Activated CD8-positive, alpha-beta memory T cell treated with anti-CD3 and anti-CD28 coated beads, Interleukin-2, amount 50 U/mL, for 24 hours (primary cell): Measurements from ENCODE around the gene TNNC1.

ENCODE experiments used
- DNase-seq: peaks from one replicate; pipeline ENCODE4 v3.0.0-alpha.2; 2020; ENCODE audit errors: extremely low read depth

The TNNC1 gene

DNA sequence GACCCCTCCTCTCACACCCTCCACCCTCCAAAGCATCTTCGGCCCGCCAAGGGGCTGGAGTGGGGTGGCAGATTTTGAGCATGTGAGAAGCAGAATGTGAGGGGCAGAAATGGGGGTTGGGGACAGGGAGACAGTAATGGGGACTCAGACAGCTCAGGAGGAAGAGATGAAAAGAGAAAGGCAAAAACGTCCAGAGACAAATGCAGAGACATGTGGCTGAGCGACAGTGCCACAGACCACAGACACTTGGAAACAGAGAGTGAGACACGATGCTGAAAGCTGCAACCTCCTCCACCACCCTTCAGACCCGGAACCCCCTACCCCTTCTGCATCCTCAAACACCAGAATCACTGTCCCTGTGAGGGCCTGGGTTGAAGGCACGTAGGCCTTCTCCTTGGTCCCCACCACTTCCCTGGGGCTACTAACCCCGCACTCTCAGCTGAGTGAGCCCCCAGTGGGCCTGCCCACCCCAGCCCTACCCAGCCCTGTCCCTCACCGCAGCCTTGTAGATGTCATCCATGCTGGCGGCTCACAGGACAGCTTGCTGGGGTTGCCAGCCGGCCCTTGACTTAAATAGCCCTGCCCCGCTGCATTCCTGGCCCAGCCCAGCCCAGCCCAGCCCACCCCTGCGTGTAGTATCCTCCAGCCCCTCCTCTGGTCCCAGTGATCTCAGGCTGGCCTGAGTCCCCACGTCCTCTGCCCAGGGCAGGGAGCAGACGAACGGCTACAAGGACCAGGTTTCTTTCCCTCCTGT lies at the start of gene TNNC1:
Gene TNNC1 (minus strand): TSS at position 546 of the 754 bp plus-strand sequence. CDS start 26 bp downstream, at position 520.
- no peak for DNase-seq

DNA sequence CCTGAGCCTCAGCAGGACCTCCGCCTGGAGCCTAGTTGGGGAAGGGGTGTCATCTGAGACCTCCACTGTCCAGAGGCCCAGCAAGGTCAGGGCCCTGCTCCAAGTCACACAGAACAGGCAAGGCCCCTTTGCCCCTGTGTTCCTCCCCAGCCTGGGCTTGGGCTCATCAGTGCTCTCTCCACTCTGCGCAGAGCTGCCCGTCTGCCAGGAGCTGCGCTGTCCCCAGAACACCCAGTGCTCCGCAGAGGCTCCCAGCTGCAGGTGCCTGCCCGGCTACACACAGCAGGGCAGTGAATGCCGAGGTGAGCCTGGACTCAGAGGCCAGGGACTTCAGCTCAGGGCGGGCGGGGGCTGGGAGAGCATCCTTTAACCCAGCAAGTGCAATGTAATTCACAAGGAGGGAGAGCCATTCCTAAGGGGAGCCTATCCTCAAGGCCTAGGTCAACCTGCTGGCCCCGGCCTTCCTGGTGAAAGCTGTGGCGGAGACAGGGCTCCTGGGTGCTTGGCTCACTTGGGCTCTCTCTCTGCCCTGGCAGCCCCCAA lies 49.0 kb upstream of the TNNC1 start:
- DNase-seq: no peak

DNA sequence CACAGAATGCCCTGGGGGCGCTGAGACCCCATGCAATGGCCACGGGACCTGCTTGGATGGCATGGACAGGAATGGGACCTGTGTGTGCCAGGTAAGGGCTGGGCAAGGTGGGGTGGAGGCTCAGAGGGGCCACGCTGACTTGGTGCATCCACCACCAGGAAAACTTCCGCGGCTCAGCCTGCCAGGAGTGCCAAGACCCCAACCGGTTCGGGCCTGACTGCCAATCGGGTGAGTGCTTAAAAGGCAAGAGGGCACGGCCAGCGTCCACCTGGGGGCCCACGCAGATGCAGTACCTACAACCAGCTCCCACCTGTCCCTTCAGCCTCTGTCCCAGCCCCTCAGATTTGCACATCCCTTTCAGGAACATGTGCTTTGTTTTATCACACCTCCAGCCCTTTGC lies 48.2 kb upstream of the TNNC1 start:
- no peak for DNase-seq

DNA sequence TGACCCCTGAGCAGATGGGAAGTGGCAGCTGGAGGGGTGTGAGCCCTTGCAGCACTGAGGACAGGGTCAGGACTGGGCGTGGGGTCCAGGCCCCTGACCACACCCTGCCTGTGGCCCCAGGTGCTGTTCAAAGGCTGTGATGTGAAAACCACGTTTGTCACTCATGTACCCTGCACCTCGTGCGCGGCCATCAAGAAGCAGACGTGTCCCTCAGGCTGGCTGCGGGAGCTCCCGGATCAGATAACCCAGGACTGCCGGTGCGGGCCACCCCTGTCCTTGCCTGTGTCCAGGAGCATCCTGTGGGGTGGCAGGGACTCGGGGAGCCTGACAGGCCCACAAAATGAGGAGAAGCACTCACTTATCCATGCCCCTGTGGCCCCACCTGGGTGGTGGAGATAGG lies 47.2 kb upstream of the TNNC1 start:
- DNase-seq: no peak

DNA sequence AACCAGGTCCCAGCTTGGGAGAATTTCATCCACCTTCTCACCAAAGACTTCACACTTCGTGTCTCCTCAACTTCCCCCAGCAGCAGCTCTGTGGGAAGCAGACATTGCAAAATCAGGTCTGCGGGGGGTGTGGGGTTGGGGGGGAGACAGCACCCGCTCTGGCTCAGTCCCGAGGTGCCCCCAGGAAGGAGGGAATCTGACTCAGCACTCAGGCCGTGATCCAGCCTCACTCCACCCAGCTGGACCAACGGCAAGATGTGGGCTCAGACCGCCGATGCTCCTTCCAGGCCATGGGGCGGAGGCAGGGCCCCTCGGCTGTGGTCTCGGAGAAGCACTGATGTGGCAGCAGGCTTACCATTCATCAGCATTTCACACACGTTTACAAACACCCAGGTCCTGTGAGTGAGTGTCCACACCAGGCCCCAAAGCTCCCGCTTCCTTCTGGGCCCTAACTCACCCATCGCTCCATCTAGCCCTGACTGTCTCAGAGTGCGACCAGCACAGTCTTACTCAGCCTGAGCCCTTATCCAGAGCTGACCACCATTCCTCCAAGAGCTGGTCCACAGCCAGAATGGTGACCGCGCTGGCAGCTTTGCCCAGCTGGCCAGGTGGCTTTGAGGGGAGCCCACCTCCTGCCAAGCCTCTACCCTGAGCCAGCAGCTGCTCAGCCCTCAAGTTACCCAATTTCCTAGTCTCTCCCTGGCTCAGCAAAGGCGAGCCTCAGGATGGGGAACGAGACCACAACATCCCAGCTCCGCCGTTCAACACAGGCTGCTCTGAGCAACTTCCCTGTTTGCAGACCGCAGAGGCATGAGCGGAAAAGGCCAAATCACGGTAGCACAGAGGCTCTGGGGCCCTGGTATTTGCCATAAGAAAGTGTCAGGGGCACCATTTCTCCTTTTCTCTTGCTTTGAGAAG lies 44.6 kb upstream of the TNNC1 start:
- DNase-seq: no peak

DNA sequence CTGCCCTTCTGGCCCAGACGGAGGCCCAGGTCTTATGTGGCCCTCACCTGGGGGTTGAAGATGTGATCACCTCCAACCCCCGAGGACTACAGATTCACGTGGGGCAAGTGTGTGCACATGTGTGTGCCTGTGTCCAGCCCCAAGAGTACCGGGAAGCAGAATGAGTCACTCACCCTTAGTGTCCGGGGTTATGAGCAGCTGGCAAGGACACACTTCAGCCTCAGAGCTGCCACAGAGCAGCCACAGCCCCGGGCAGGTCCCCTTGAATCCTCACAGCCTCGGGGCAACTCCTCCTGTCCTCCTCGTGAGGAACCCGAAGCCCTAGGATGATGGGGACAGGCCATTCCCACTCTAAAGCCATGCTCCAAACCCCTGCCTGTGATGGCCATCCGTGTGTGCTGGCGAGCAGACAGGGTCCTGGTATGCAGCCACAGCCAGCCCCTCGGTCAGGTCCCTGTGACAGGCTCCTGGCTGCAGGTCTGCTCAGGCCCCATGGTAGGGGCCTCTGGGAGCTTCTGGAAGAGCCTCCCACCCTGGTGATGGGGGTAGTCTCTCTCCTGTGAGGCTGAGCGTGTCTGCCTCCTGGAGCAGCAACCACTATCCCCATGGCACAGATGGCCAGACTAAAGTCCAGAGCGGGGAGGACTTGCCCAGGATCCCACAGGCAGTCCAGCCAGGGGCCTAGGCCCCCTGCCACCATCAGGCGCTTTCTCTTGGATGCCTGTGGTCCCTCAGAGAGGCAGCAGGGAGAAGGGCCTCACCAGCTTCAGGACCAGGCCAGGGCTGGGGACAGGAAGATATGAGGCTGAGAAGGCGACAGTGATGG lies 42.1 kb upstream of the TNNC1 start:
- DNase-seq: no peak

DNA sequence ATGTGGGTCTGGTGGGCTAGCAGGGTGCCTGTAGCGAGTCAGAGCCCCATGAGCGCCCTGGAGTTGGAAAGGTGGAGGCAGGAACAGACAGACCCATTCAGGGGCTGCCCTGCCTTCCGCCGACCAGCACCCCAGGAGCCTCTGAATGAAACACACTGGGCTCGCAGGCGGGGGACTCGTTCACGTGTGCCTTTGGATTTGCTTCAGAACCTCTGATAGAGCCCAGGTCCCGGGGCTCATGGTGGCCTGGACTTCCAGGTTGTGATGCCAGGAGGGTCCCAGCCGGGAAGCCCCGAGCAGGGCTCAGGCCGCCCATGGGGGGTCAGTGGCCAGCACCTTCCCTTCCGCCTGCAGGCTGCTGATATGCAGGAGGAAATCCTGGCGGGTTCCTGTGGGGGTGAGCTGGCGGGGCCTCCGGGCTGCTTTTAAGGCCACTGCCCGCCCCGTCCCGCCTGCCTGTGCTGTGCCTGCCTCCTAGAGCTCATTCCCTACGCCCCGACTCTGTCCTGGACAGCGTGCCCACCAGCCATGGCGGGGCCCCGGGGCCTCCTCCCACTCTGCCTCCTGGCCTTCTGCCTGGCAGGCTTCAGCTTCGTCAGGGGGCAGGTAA lies 41.1 kb upstream of the TNNC1 start, which contains the start of gene STAB1:
Gene STAB1 (plus strand): TSS at position 453 of the 610 bp plus-strand sequence. CDS start 76 bp downstream, at position 529.
- DNase-seq: no peak

DNA sequence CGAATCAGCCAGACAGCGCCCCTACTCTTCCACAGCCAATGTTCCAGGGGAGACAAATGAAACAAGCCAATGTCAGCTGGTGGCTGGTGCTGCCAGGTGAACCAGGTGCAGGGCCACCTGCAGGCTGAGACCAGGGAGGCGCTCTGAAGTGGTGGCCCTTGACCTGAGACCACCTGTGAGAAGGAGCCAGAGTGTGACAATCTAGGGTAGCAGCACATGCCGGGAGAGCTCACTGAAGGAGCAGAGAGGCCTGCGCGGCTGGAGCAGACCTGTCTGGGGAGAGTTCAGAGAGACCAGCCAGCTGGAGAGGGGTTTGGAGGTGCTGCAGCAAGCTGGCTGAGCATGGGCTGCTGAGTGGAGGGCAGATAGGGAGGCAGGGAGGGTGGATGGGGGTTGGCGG lies 40.6 kb upstream of the TNNC1 start:
- DNase-seq: no peak

DNA sequence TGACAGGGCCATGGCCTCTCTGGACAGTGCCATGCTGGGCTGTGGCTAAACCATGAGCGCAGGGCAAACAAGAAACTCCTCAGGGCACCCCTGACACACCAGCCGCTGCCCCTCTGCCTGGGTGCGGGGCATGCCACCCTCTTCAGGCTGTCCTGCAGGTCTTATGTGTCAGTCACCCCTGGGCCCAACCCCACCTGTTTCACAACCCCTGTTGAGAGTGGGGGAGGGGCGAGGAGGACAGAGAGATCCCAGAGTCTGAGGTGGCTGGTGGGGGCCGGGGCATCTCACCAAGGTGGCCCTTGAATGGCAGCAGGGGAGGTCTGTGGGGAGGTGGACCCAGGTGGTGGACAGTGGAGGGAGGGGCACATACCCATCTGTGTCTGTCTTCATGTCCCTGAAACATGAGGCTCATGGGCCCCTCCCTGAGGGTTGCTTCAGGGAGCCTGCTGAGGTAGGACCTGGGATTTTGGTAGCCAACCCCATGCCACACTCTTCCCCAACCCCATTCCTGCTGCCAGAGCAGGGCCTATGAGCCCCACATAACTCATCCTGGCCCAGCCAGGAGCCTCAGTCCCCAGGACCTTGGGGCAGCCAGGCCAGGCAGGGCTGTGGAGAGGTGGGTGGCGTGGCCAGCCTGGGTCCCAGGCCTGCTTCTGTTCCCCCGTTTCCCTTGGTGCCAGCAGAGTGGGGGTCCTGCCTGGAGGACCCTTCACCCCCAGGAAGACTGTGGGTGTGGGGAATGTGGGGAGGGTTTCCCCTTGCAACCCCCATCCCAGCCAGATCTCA lies 39.6 kb upstream of the TNNC1 start:
- no peak for DNase-seq

DNA sequence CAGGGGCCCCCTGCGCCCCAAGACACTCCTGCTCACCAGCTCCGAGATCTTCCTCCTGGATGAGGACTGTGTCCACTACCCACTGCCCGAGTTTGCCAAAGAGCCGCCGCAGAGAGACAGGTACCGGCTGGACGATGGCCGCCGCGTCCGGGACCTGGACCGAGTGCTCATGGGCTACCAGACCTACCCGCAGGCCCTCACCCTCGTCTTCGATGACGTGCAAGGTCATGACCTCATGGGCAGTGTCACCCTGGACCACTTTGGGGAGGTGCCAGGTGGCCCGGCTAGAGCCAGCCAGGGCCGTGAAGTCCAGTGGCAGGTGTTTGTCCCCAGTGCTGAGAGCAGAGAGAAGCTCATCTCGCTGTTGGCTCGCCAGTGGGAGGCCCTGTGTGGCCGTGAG lies 38.2 kb upstream of the TNNC1 start:
- DNase-seq: no peak

DNA sequence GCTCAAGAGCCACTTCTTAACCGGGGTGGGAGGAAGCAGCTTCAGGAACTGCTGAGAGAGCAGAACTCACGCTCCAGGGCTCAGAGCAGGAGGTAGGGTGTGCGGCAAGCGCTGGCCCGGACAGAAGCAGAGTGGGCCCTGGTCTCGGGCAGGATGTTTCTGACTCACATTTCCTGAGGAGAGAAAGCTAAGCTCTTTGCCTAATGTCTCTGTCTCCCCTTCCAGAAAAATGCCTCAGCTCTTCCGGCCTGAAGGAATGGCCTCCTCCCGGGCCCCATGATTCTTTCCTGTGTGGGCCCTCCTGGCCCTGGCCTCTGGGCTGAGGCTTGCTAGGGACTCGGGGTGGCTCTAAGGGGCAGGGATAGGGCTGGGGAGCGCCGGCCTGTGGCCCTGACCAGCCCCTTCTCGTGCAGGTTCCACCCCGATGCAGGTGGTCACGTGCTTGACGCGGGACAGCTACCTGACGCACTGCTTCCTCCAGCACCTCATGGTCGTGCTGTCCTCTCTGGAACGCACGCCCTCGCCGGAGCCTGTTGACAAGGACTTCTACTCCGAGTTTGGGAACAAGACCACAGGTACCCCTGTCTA lies 37.2 kb upstream of the TNNC1 start:
- DNase-seq: no peak

DNA sequence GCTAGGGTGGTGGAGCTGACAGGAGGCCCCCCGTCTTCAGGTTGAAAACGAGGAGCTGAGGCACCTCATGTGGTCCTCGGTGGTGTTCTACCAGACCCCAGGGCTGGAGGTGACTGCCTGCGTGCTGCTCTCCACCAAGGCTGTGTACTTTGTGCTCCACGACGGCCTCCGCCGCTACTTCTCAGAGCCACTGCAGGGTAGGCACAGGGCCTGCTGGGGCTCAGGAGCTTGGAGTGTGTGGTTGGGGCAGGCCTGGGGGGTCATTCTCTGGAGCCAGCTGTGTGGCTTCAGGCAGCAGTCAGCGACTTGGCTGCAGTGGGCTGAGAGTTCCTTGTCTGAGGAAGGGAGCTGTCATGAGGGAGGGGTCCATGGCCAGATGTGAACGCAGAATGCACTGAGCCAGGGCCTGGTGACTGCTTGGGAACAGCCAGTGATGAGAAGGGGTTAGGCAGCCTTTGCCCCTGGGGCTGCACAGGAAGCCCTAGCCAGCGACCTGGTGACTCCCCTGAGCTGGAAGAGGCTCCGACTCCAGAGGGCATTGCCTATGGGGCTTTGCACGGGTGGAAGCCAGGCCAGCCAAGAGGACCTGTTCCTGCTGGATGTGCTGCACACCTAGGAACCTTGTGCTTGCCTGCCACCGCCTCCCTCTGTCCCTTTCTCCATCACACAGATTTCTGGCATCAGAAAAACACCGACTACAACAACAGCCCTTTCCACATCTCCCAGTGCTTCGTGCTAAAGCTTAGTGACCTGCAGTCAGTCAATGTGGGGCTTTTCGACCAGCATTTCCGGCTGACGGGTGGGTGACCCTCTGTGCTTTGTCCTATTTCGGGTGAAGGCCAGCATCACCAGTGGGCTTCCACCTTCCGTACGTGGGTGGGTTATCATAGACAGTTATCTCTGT lies 36.4 kb upstream of the TNNC1 start:
- DNase-seq: no peak

DNA sequence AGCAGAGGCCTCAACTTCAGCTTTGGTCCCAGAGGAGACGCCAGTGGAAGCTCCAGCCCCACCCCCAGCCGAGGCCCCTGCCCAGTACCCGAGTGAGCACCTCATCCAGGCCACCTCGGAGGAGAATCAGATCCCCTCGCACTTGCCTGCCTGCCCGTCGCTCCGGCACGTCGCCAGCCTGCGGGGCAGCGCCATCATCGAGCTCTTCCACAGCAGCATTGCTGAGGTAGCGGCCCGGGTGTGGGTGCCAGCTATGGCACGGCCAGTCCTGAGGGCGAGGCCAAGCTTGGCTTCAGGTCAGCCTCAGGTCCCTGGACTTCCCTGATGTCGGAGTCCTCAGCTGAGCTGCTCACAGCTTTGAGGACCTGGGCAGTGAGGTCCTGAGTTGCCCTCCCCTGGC lies 35.6 kb upstream of the TNNC1 start:
- DNase-seq: no peak

DNA sequence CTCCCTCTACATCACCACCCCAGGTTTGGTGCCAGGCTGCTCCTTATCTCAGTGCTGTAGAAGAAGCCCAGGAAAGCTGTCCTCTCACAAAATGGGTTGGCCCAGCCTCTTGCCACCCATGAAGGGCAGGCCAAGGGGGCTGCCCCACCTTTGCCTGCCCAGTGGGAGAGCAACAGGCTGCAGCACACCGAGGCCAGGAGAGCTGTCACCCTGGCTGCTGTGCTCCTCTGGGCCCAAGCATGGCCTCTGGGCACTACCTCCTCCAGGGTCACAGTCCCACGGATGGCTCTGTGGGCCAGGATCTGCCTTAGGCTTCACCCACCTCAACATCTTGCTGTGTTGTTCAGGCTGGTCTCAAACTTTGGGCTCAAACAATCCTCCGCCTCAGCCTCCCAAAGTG lies 34.9 kb upstream of the TNNC1 start:
- DNase-seq: no peak

DNA sequence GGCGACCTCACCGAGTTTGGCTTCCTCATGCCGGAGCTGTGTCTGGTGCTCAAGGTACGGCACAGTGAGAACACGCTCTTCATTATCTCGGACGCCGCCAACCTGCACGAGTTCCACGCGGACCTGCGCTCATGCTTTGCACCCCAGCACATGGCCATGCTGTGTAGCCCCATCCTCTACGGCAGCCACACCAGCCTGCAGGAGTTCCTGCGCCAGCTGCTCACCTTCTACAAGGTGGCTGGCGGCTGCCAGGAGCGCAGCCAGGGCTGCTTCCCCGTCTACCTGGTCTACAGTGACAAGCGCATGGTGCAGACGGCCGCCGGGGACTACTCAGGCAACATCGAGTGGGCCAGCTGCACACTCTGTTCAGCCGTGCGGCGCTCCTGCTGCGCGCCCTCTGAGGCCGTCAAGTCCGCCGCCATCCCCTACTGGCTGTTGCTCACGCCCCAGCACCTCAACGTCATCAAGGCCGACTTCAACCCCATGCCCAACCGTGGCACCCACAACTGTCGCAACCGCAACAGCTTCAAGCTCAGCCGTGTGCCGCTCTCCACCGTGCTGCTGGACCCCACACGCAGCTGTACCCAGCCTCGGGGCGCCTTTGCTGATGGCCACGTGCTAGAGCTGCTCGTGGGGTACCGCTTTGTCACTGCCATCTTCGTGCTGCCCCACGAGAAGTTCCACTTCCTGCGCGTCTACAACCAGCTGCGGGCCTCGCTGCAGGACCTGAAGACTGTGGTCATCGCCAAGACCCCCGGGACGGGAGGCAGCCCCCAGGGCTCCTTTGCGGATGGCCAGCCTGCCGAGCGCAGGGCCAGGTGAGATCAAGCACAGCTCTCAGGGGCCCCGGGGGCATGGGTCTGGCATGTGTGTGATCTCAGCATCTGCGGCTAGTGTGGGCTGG lies 34.2 kb upstream of the TNNC1 start:
- no peak for DNase-seq

DNA sequence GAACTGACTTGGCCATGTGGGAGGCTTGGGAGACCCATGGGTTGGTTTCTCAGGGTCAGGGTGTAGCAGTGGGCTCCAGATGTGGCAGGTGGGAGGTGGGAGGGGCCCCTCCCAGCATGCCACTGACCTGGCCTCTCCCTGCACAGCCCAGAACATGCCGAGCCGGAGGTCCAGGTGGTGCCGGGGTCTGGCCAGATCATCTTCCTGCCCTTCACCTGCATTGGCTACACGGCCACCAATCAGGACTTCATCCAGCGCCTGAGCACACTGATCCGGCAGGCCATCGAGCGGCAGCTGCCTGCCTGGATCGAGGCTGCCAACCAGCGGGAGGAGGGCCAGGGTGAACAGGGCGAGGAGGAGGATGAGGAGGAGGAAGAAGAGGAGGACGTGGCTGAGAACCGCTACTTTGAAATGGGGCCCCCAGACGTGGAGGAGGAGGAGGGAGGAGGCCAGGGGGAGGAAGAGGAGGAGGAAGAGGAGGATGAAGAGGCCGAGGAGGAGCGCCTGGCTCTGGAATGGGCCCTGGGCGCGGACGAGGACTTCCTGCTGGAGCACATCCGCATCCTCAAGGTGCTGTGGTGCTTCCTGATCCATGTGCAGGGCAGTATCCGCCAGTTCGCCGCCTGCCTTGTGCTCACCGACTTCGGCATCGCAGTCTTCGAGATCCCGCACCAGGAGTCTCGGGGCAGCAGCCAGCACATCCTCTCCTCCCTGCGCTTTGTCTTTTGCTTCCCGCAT lies 33.4 kb upstream of the TNNC1 start:
- DNase-seq: no peak
